Effector memory CD4-positive, alpha-beta T cell (primary cell): ENCODE results near the gene FRMPD2.

Source experiments
- DNase-seq, 3 donors: peaks; one replicate each; pipeline ENCODE4 v3.0.0-alpha.2; 2020
- H3K27ac ChIP-seq: 2 replicates; pipeline ENCODE4 v1.7.0; 2013; ENCODE audit warnings: mild to moderate bottlenecking, low read length, moderate library complexity; ENCODE audit not compliant: insufficient read depth, poor library complexity, severe bottlenecking
- H3K27me3 ChIP-seq: replicated peaks from 2 replicates; pipeline ENCODE4 v1.7.0; 2013; ENCODE audit warnings: mild to moderate bottlenecking, low read length; ENCODE audit not compliant: insufficient read depth, control insufficient read depth, poor library complexity, severe bottlenecking
- H3K36me3 ChIP-seq: 2 replicates; pipeline ENCODE4 v1.7.0; 2013; ENCODE audit warnings: mild to moderate bottlenecking, low read length, moderate library complexity; ENCODE audit not compliant: control insufficient read depth, insufficient read depth
- H3K4me1 ChIP-seq: 2 replicates; pipeline ENCODE4 v1.7.0; 2013; ENCODE audit warnings: low read length, mild to moderate bottlenecking; ENCODE audit not compliant: control insufficient read depth, insufficient read depth, poor library complexity, severe bottlenecking
- H3K4me3 ChIP-seq: 2 replicates; pipeline ENCODE4 v1.7.0; 2013; ENCODE audit warnings: low read length, low read depth, mild to moderate bottlenecking; ENCODE audit not compliant: insufficient read depth, poor library complexity, severe bottlenecking
- H3K9me3 ChIP-seq: 2 replicates; pipeline ENCODE4 v1.7.0; 2013; ENCODE audit warnings: mild to moderate bottlenecking, low read length, moderate library complexity; ENCODE audit not compliant: control insufficient read depth

Gene FRMPD2

GRCh38 chr10:48242171-48242904, 32.2 kb downstream of the FRMPD2 start:
- Histone ChIP-seq H3K27me3 (no peaks in the 10 kb centered on the region), H3K4me1 (no peaks in the 10 kb centered on the region), H3K9me3 (no peaks in the 10 kb centered on the region), H3K4me3 (no peak overlapping the region), H3K36me3 (no peaks in the 10 kb centered on the region), H3K27ac (no peak overlapping the region)
- DNase-seq, result no peak

GRCh38 chr10:48241332-48241731, 33.2 kb downstream of the FRMPD2 start:
- no peaks in the 10 kb centered on the region for H3K4me1 ChIP-seq
- H3K9me3 ChIP-seq, result no peaks in the 10 kb centered on the region
- H3K27me3 ChIP-seq, result no peaks in the 10 kb centered on the region
- DNase-seq, result no peak
- no peaks in the 10 kb centered on the region for H3K36me3 ChIP-seq
- no peak overlapping the region for H3K4me3 ChIP-seq
- H3K27ac ChIP-seq, result no peak overlapping the region

GRCh38 chr10:48240196-48240595, 34.3 kb downstream of the FRMPD2 start:
- Histone ChIP-seq H3K9me3 (no peaks in the 10 kb centered on the region), H3K36me3 (no peaks in the 10 kb centered on the region), H3K27me3 (no peaks in the 10 kb centered on the region), H3K4me3 (no peak overlapping the region), H3K4me1 (no peaks in the 10 kb centered on the region), H3K27ac (no peak overlapping the region)
- no peak for DNase-seq

GRCh38 chr10:48239618-48240017, 34.9 kb downstream of the FRMPD2 start:
- H3K9me3 ChIP-seq, result no peaks in the 10 kb centered on the region
- no peak overlapping the region for H3K4me3 ChIP-seq
- DNase-seq, result no peak
- no peaks in the 10 kb centered on the region for H3K36me3 ChIP-seq
- H3K4me1 ChIP-seq, result no peaks in the 10 kb centered on the region
- no peak overlapping the region for H3K27ac ChIP-seq
- no peaks in the 10 kb centered on the region for H3K27me3 ChIP-seq

- no peaks in the 10 kb centered on the region for H3K27me3 ChIP-seq
- H3K27ac ChIP-seq, result no peak overlapping the region
- no peaks in the 10 kb centered on the region for H3K4me1 ChIP-seq
- no peaks in the 10 kb centered on the region for H3K36me3 ChIP-seq
- H3K9me3 ChIP-seq, result no peaks in the 10 kb centered on the region
- DNase-seq, result no peak
- no peak overlapping the region for H3K4me3 ChIP-seq
Observed at GRCh38 chr10:48238826-48239520, 35.5 kb downstream of the FRMPD2 start.

GRCh38 chr10:48237259-48238250, 36.9 kb downstream of the FRMPD2 start:
- Histone ChIP-seq H3K4me3 (no peak overlapping the region), H3K36me3 (no peaks in the 10 kb centered on the region), H3K27me3 (no peaks in the 10 kb centered on the region), H3K27ac (no peak overlapping the region), H3K9me3 (no peaks in the 10 kb centered on the region), H3K4me1 (no peaks in the 10 kb centered on the region)
- no peak for DNase-seq

- no peak for DNase-seq
Observed at GRCh38 chr10:48236199-48236621, 38.3 kb downstream of the FRMPD2 start.

GRCh38 chr10:48235501-48235900, 39.0 kb downstream of the FRMPD2 start:
- Histone ChIP-seq H3K9me3 (no peaks in the 10 kb centered on the region), H3K27me3 (no peaks in the 10 kb centered on the region), H3K4me3 (no peak overlapping the region), H3K27ac (no peak overlapping the region), H3K36me3 (no peaks in the 10 kb centered on the region), H3K4me1 (no peaks in the 10 kb centered on the region)
- no peak for DNase-seq

More at GRCh38 chr10:48236199-48236621, 38.3 kb downstream of the FRMPD2 start:
- Histone ChIP-seq H3K4me1 (no peaks in the 10 kb centered on the region), H3K27ac (no peak overlapping the region), H3K36me3 (no peaks in the 10 kb centered on the region), H3K4me3 (no peak overlapping the region), H3K9me3 (no peaks in the 10 kb centered on the region), H3K27me3 (no peaks in the 10 kb centered on the region)

- no peaks in the 10 kb centered on the region for H3K4me1 ChIP-seq
- no peak overlapping the region for H3K27ac ChIP-seq
- H3K9me3 ChIP-seq, result no peaks in the 10 kb centered on the region
- no peak for DNase-seq
- H3K27me3 ChIP-seq, result no peaks in the 10 kb centered on the region
- H3K36me3 ChIP-seq, result no peaks in the 10 kb centered on the region
- H3K4me3 ChIP-seq, result no peak overlapping the region
Observed at GRCh38 chr10:48234787-48235186, 39.7 kb downstream of the FRMPD2 start.
